Adrenal gland (tissue), 12 donors: Measurements from ENCODE around the gene ARPC3. TPM values are rescaled to one million over a fixed set of nuclear protein-coding genes. Genes with fewer than 3 reads are reported as not detected.
"Not testable (repeated sequence)": the region's sequence is repeated elsewhere in the genome, so short reads cannot be mapped to it uniquely, and the experiment has no call there.

ENCODE experiments used
- DNase-seq, 7 donors: peaks; one replicate each; pipeline ENCODE4 v3.0.0-alpha.2; 2019 to 2020
- H3K27ac ChIP-seq, 5 donors: fragments of 200-600 bp; sonication (generic) in 4 of 5; 1 replicate in 3 of 5; 2 replicates in 2 of 5; pipeline versions ENCODE4 v1.5.1 to v1.8.0; 2016 to 2020; ENCODE audit warnings: mild to moderate bottlenecking in 1 of 5
- H3K27me3 ChIP-seq: fragments of 200-600 bp; 2 replicates; pipeline ENCODE4 v1.8.0; 2021
- H3K36me3 ChIP-seq, 2 donors: fragments of 200-600 bp; replicated peaks in 1 of 2; 1 replicate in 1 of 2; 2 replicates in 1 of 2; pipeline versions ENCODE4 v1.5.1 to v1.8.0; 2018 to 2022
- H3K4me1 ChIP-seq, 2 donors: fragments of 200-600 bp; replicated peaks in 1 of 2; 1 replicate in 1 of 2; 2 replicates in 1 of 2; pipeline versions ENCODE4 v1.5.1 to v1.8.0; 2018 to 2021
- H3K4me3 ChIP-seq, 4 donors: fragments of 200-600 bp; sonication (generic) in 3 of 4; one replicate each; pipeline ENCODE4 v1.5.1; 2016 to 2018
- H3K9me3 ChIP-seq, 3 donors: fragments of 200-600 bp; sonication (generic) in 1 of 3; replicated peaks in 1 of 3; 1 replicate in 2 of 3; 2 replicates in 1 of 3; pipeline versions ENCODE4 v1.5.1 to v1.8.0; 2016 to 2021
- POLR2A ChIP-seq, 2 donors: fragments of 450-650 bp; IDR thresholded peaks; one replicate each; pipeline ENCODE4 v1.6.1; 2017; ENCODE audit warnings: antibody characterized with exemption in 2 of 2, mild to moderate bottlenecking in 2 of 2, moderate library complexity in 1 of 2
- WGBS, 4 donors: extraction: QIAGEN DNeasy Blood & Tissue Kit in 2 of 4; methylation state at CpG; one replicate each; pipeline versions ENCODE4 v1.1.5 to v1.1.7; 2013 to 2017; 5-methylcytosine and 5-hydroxymethylcytosine counted together
- intact Hi-C, 2 donors: fragments of 100-400 bp; cut with DNase I; formaldehyde crosslinking; loops; one replicate each; pipeline versions ENCODE4 v1.14.1 to v1.15.0; 2022 to 2023
- polyA plus RNA-seq, 3 donors: library from polyadenylated mRNA; stranded (reverse); fragments of 200-250 nt in 2 of 3; fragments of 350-450 nt in 1 of 3; fragmentation: Illumina TruSeq in 1 of 3; extraction: RNeasy Lipid Tissue Mini Kit (QIAGEN cat#74804) in 1 of 3; gene quantifications; one replicate each; pipeline ENCODE4 v1.2.3, GENCODE V29; 2013 to 2014
- total RNA-seq, 9 donors: library from RNA; depleted of rRNA in 4 of 9; stranded (reverse); fragments of >200 nt in 4 of 9; fragments of 120-200 nt in 1 of 9; fragmentation: NEBNext Ultra II Directional in 1 of 9; extraction: Animal tissue kit (Norgen Biotek cat#: 25700) in 1 of 9; gene quantifications; one replicate each; pipeline versions ENCODE4 v1.1.0 to v1.2.4, GENCODE V29; 2013 to 2023
- TF ChIP-seq, protein P1 (sequence below), 6 experiments: fragments of 450-650 bp in 4 of 6; fragments of 200-600 bp in 2 of 6; sonication (generic) in 1 of 6; IDR thresholded peaks; 1 replicate in 5 of 6; 2 replicates in 1 of 6; pipeline versions ENCODE4 v1.5.1 to v1.8.0; 2016 to 2021; ENCODE audit warnings: antibody characterized with exemption in 6 of 6, mild to moderate bottlenecking in 2 of 6, moderate library complexity in 1 of 6
- donor health status: healthy with polysubstance abuse.
- donor health status: Bipolar disorder and iron deficiency.
- donor health status: DM: yes; HTN: yes; CAD: no.
- donor health status: DM: no; HTN: no; CAD: no.
- donor health status: DM: no; HTN: no; CAD: no.
- donor health status: DM: yes; HTN: yes; CAD: no.

Gene ARPC3
- total and polyA plus RNA-seq, 12 donors = 177 to 581 (median 299) TPM

DNA sequence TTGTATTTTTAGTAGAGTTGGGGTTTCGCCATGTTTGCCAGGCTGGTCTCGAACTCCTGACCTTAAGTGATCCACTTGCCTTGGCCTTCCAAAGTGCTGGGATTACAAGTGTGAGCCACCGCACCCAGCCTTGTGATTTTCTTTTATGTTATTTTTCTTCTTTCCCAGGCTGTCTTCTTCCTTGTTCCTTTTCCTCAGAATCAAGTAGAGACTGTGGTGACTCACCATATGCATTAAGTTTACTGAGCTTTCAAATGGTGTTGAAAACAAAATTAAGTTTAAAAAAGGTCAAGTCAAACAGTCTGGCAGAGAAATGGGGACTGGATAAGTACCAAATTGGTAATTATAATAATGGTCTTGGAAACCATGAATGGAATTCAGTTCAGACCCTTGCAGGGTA lies 5.7 kb downstream of the ARPC3 start:
- peaks cover 0 to 34% of the 10 kb centered on the region in 2 donors for H3K4me1 ChIP-seq
- TF ChIP-seq POLR2A (IDR thresholded peaks at IDR 0.05) = no peak
- TF ChIP-seq, protein P1, sequence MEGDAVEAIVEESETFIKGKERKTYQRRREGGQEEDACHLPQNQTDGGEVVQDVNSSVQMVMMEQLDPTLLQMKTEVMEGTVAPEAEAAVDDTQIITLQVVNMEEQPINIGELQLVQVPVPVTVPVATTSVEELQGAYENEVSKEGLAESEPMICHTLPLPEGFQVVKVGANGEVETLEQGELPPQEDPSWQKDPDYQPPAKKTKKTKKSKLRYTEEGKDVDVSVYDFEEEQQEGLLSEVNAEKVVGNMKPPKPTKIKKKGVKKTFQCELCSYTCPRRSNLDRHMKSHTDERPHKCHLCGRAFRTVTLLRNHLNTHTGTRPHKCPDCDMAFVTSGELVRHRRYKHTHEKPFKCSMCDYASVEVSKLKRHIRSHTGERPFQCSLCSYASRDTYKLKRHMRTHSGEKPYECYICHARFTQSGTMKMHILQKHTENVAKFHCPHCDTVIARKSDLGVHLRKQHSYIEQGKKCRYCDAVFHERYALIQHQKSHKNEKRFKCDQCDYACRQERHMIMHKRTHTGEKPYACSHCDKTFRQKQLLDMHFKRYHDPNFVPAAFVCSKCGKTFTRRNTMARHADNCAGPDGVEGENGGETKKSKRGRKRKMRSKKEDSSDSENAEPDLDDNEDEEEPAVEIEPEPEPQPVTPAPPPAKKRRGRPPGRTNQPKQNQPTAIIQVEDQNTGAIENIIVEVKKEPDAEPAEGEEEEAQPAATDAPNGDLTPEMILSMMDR (IDR thresholded peaks at IDR 0.05) = no peak
- WGBS, 4 donors = 93 to 97% (median 94%) methylated on average over 3 of the region's 3 CpGs
- no peaks in the 10 kb centered on the region for H3K27me3 ChIP-seq
- no peak for DNase-seq
- H3K36me3 ChIP-seq = peaks cover 0 to 53% of the 10 kb centered on the region in 2 donors
- intact Hi-C loops = no loop called here
- H3K4me3 ChIP-seq = no peak overlapping the region
- H3K9me3 ChIP-seq = no peaks in the 10 kb centered on the region
- H3K27ac ChIP-seq = no peak overlapping the region

DNA sequence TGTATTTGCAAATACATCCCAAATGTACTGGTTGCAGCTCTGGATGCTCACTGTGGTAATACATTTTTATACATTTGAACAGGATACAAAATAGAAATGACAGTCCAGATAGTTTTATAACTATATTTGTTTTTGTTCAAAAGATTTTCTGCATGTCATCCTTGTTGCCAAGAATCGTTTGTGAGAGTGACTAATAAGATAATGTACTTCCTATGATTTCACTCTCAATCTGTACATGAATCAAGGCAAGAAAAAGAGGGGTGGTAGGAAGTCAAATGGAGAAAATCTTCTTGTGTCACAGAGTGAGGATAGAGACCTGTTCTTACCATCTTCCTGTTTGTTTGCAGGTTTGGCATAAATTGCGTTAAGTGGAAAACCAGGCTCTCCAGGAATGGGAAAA lies 13.9 kb downstream of the ARPC3 start:
- TF ChIP-seq POLR2A (IDR thresholded peaks at IDR 0.05) = no peak
- TF ChIP-seq, protein P1 (IDR thresholded peaks at IDR 0.05) = no peak
- Histone ChIP-seq H3K27me3 (no peaks in the 10 kb centered on the region), H3K9me3 (no peaks in the 10 kb centered on the region), H3K36me3 (peaks cover 0 to 69% of the 10 kb centered on the region in 2 donors), H3K27ac (no peak overlapping the region), H3K4me1 (peaks cover 0 to 4% of the 10 kb centered on the region in 2 donors), H3K4me3 (no peak overlapping the region)
- DNase-seq = no peak
- WGBS, 4 donors = 45 to 53% (median 49%) methylated on average over 2 of the region's 2 CpGs
- intact Hi-C loops = no loop called here

DNA sequence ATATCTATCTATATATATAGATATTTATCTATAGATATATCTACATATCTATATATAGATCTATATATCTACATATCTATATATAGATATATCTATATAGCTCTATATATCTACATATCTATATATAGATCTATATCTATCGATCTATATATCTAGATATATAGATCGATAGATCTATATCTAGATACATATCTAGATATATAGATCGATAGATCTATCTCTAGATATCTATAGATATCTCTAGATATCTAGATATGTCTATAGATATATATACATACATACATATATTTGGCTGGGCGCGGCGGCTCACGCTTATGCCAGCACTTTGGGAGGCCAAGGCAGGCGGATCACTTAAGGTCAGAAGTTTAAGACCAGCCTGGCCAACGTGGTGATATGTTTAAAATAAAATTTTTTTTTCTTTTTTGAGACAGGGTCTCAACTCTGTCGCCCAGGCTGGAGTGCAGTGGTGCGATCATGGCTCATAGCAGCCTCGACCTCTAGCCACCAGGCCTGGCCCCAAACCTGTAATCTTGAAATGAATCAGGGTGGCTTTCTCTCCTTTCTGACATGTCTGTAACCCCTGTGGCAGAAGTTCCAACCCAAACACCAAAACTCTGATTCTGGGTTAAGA lies 18.1 kb downstream of the ARPC3 start:
- no peak for TF ChIP-seq POLR2A (IDR thresholded peaks at IDR 0.05)
- TF ChIP-seq, protein P1 (IDR thresholded peaks at IDR 0.05) = no peak
- Histone ChIP-seq H3K27me3 (no peaks in the 10 kb centered on the region), H3K9me3 (no peaks in the 10 kb centered on the region), H3K36me3 (peaks cover 0 to 29% of the 10 kb centered on the region in 2 donors), H3K4me1 (peaks cover 0 to 4% of the 10 kb centered on the region in 2 donors), H3K27ac (peak overlapping the region in 1 of 5 donors; percentile 17), H3K4me3 (peak overlapping the region in 2 of 4 donors; percentile 19 to 55)
- intact Hi-C loops = loop anchor here in 1 of 2 donors (5.0 kb wide), 1 partner anchor 330 kb away; no protein-coding TSS in a partner anchor
- peak in 1 of 7 donors; percentile 51 for DNase-seq
- WGBS, 4 donors = 84 to 89% (median 88%) methylated on average over 10 to 12 of the region's 12 CpGs

DNA sequence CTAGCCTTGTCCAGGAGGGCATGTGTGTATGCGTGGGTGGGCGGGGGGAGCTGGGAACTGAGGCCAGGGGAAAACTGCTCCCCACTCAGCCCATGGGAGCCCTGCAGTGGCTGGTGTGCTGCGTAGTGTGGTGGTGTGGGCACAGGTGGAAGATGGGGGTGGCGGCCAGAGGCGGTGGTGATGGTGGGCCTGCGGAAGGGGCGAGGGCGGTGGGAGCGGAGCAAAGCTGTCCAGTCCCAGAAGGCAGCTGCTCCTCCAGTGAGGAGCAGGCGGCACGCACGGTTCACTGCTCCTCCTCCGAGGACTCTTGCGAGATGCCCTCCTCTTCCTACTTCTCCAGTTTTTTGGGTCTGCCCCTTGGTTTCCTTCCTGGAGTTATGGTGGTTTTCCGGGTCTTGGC lies 20.5 kb downstream of the ARPC3 start:
- DNase-seq, H3K9me3 ChIP-seq, H3K27me3 ChIP-seq, H3K4me3 ChIP-seq, H3K4me1 ChIP-seq, H3K36me3 ChIP-seq, H3K27ac ChIP-seq: not testable (repeated sequence)
- intact Hi-C loops = loop anchor here (5.0 kb wide), 1 partner anchor 327 kb away; no protein-coding TSS in a partner anchor
- WGBS, 4 donors = 90 to 97% (median 94%) methylated on average over 12 to 15 of the region's 15 CpGs

DNA sequence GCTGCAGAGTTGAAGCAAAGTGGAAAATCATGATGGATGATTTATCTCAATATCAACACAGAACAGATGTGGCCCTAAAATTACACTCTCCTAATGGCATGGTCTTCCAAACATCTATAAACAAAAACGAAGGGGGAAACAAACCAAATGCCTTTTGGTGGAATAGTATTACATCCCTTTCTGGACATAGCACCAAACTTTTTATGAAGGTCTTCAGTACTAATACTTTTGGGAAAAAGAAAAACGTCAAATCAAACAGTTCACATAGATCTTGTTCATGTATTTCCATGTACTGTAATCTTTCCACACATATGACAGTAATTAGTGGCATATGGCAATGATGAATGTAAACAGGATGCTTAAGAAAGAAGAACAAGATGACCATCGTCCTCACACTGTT lies 23.7 kb downstream of the ARPC3 start:
- 38 to 51% (median 42%) methylated on average over 3 of the region's 3 CpGs for WGBS, 4 donors
- no peaks in the 10 kb centered on the region for H3K9me3 ChIP-seq
- no peak overlapping the region for H3K4me3 ChIP-seq
- no peak for TF ChIP-seq POLR2A (IDR thresholded peaks at IDR 0.05)
- TF ChIP-seq, protein P1 (IDR thresholded peaks at IDR 0.05) = no peak
- DNase-seq = no peak
- intact Hi-C loops = loop anchor here in 1 of 2 donors (5.0 kb wide), 1 partner anchor 324 kb away; no protein-coding TSS in a partner anchor
- H3K36me3 ChIP-seq = no peaks in the 10 kb centered on the region
- H3K4me1 ChIP-seq = no peaks in the 10 kb centered on the region
- no peak overlapping the region for H3K27ac ChIP-seq
- H3K27me3 ChIP-seq = no peaks in the 10 kb centered on the region
